IMR-90 (cell line): ENCODE data around the gene SLC44A1. TPM values are rescaled to one million over a fixed set of nuclear protein-coding genes. Genes with fewer than 3 reads are reported as not detected.

Experiments used
- ATAC-seq: fragments of 200-7000 bp; cut with Tn5 transposase; 2 replicates; pipeline ENCODE4 v1.9.1; 2020; ENCODE audit warnings: low read depth, mild to moderate bottlenecking, moderate library complexity
- BruUV-seq: library from RNA; stranded (reverse); fragments of 400-500 nt; replicated peaks from 2 replicates; lab custom pipeline; 2021; lab: Mats Ljungman, UMichigan
- CTCF ChIA-PET: fragments of 300-600 bp; formaldehyde crosslinking; extraction: SDS; loops from one replicate; lab custom pipeline; 2021; ENCODE audit warnings: antibody characterized with exemption; lab: Yijun Ruan, JAX
- POLR2A ChIA-PET: fragments of 300-600 bp; sonication (Branson Sonifier 250); formaldehyde crosslinking; loops from one replicate; lab custom pipeline; 2022; ENCODE audit warnings: antibody characterized with exemption; ENCODE audit not compliant: unreplicated experiment; lab: Charles Lee
- DNase-seq: peaks from one replicate; pipeline ENCODE4 v3.0.0; 2013
- H2AFZ ChIP-seq: replicated peaks from 2 replicates; pipeline ENCODE3; 2013; ENCODE audit warnings: low read length, mild to moderate bottlenecking; ENCODE audit not compliant: poor library complexity
- H2AK5ac ChIP-seq: 2 replicates; pipeline ENCODE4 v1.6.1; 2013; ENCODE audit warnings: low read depth, low read length, inconsistent platforms
- H2AK9ac ChIP-seq: replicated peaks from 2 replicates; pipeline ENCODE3; 2013; ENCODE audit warnings: mild to moderate bottlenecking, low read depth, low read length, moderate library complexity; ENCODE audit not compliant: poor library complexity
- H2BK120ac ChIP-seq: 2 replicates; pipeline ENCODE4 v1.6.1; 2013; ENCODE audit warnings: low read depth, low read length, inconsistent platforms
- H2BK15ac ChIP-seq: 3 replicates; pipeline ENCODE4 v1.6.1; 2013; ENCODE audit warnings: low read depth, low read length, inconsistent platforms
- H2BK20ac ChIP-seq: 2 replicates; pipeline ENCODE4 v1.6.1; 2013; ENCODE audit warnings: low read depth, mild to moderate bottlenecking, inconsistent platforms, low read length, moderate library complexity
- H2BK5ac ChIP-seq: 2 replicates; pipeline ENCODE4 v1.6.1; 2013; ENCODE audit warnings: mild to moderate bottlenecking, low read depth, low read length, inconsistent platforms; ENCODE audit not compliant: poor library complexity, severe bottlenecking
- H3K14ac ChIP-seq: replicated peaks from 2 replicates; pipeline ENCODE4 v1.6.1; 2013; ENCODE audit warnings: low read depth, low read length, inconsistent platforms
- H3K18ac ChIP-seq: 2 replicates; pipeline ENCODE4 v1.6.1; 2013; ENCODE audit warnings: low read depth, low read length, control low read depth
- H3K23ac ChIP-seq: 2 replicates; pipeline ENCODE4 v1.6.1; 2013; ENCODE audit warnings: low read depth, low read length, inconsistent platforms
- H3K27ac ChIP-seq: 2 replicates; pipeline ENCODE4 v1.5.1; 2013; ENCODE audit warnings: mild to moderate bottlenecking, control low read depth, low read length; ENCODE audit not compliant: insufficient read depth
- H3K27me3 ChIP-seq: 2 replicates; pipeline ENCODE4 v1.6.1; 2013; ENCODE audit warnings: low read length; ENCODE audit not compliant: control insufficient read depth, insufficient read depth
- H3K36me3 ChIP-seq: 2 replicates; pipeline ENCODE4 v1.6.1; 2013; ENCODE audit warnings: low read length, mixed read lengths; ENCODE audit not compliant: control insufficient read depth, insufficient read depth
- H3K4ac ChIP-seq: 2 replicates; pipeline ENCODE4 v1.6.1; 2013; ENCODE audit warnings: low read depth, low read length, inconsistent platforms
- H3K4me1 ChIP-seq: 2 replicates; pipeline ENCODE4 v1.6.1; 2013; ENCODE audit warnings: low read length, mixed read lengths; ENCODE audit not compliant: control insufficient read depth, insufficient read depth
- H3K4me2 ChIP-seq: 2 replicates; pipeline ENCODE4 v1.6.1; 2013; ENCODE audit warnings: low read depth, mild to moderate bottlenecking, control low read depth, low read length, moderate library complexity
- H3K4me3 ChIP-seq: 2 replicates; pipeline ENCODE4 v1.5.1; 2013; ENCODE audit warnings: low read depth, mild to moderate bottlenecking, control low read depth, low read length, moderate library complexity; ENCODE audit not compliant: insufficient read depth
- H3K56ac ChIP-seq: 2 replicates; pipeline ENCODE4 v1.6.1; 2013; ENCODE audit warnings: low read length, inconsistent platforms; ENCODE audit not compliant: insufficient read depth; ENCODE audit errors: extremely low read depth
- H3K79me1 ChIP-seq, 2 experiments: 2 replicates each; pipeline ENCODE4 v1.6.1; 2013; ENCODE audit warnings: low read length in 2 of 2, inconsistent platforms in 1 of 2, low read depth in 1 of 2
- H3K9ac ChIP-seq: 2 replicates; pipeline ENCODE4 v1.6.1; 2013; ENCODE audit warnings: low read depth, low read length, control low read depth
- H3K9me1 ChIP-seq: 2 replicates; pipeline ENCODE4 v1.6.1; 2013; ENCODE audit warnings: low read length, inconsistent platforms; ENCODE audit not compliant: insufficient read depth
- H3K9me3 ChIP-seq: 2 replicates; pipeline ENCODE4 v1.6.1; 2013; ENCODE audit warnings: low read length; ENCODE audit not compliant: control insufficient read depth, insufficient read depth
- H4K20me1 ChIP-seq: 2 replicates; pipeline ENCODE4 v1.6.1; 2013; ENCODE audit warnings: low read length, inconsistent platforms; ENCODE audit not compliant: insufficient read depth
- H4K5ac ChIP-seq: 2 replicates; pipeline ENCODE4 v1.6.1; 2013; ENCODE audit warnings: mild to moderate bottlenecking, low read depth, low read length, control low read depth
- H4K8ac ChIP-seq, 2 experiments: 2 replicates each; pipeline ENCODE4 v1.6.1; 2013; ENCODE audit warnings: low read depth in 2 of 2, low read length in 2 of 2, control low read depth in 1 of 2, inconsistent platforms in 1 of 2
- H4K91ac ChIP-seq: 2 replicates; pipeline ENCODE4 v1.6.1; 2013; ENCODE audit warnings: low read depth, low read length, inconsistent platforms; ENCODE audit not compliant: insufficient read depth
- MXI1 ChIP-seq: IDR thresholded peaks from 2 replicates; pipeline ENCODE4 v1.6.1; 2012; ENCODE audit warnings: low read depth, mild to moderate bottlenecking, low read length, moderate library complexity, borderline replicate concordance
- RFX5 ChIP-seq: IDR thresholded peaks from 2 replicates; pipeline ENCODE4 v1.8.0; 2012; ENCODE audit warnings: low read depth, mild to moderate bottlenecking, low read length, moderate library complexity
- whole genome bisulfite sequencing, 2 experiments: methylation state at CpG; one replicate each; pipeline versions ENCODE4 v1.1.5 to v1.1.7; 2013; ENCODE audit warnings: missing lambda C conversion rate in 2 of 2; ENCODE audit not compliant: insufficient read length in 1 of 2; ENCODE audit errors: extremely low coverage in 2 of 2; 5-methylcytosine and 5-hydroxymethylcytosine counted together
- dilution Hi-C: fragments of 300-500 bp; cut with HindIII; formaldehyde crosslinking; loops from one replicate; pipeline ENCODE4 v1.14.3; 2018; ENCODE audit warnings: low sequenced_read_pairs; ENCODE audit not compliant: unreplicated experiment
- in situ Hi-C: fragments of 300-500 bp; cut with MboI; formaldehyde crosslinking; loops from 3 replicates; pipeline ENCODE4 v1.14.3; 2019; ENCODE audit warnings: low sequenced_read_pairs, inconsistent platforms, mixed read lengths
- intact Hi-C: fragments of 100-400 bp; cut with micrococcal nuclease; formaldehyde crosslinking; loops from 2 replicates; pipeline ENCODE4 v1.10.0; 2022
- polyA plus RNA-seq, 3 experiments: library from polyadenylated mRNA; depleted of rRNA; stranded (reverse); fragments of >200 nt; gene quantifications; 2 replicates each; pipeline ENCODE4 v1.2.3, GENCODE V29; 2012; ENCODE audit warnings: low replicate concordance in 1 of 3
- total RNA-seq: library from RNA; depleted of rRNA; stranded (reverse); fragments of >200 nt; gene quantifications from 2 replicates; pipeline ENCODE4 v1.2.3, GENCODE V29; 2012

The SLC44A1 gene
- total and polyA plus RNA-seq, 2 of the 4 experiments (the other 2 are of a cell fraction) = 5.2 to 21.7 TPM

- no peak overlapping the region for H3K23ac ChIP-seq
- peak overlapping the region; percentile 44; the same call in 1 of the 2 replicates for H3K27ac ChIP-seq
- H2AK5ac ChIP-seq = no peak overlapping the region
- 100% methylated on average over 2 of the region's 3 CpGs; no CpG with 5 or more reads in 1 of the 2 experiments for whole genome bisulfite sequencing, 2 experiments
- no peak overlapping the region for H4K91ac ChIP-seq
- no peak overlapping the region for H2BK15ac ChIP-seq
- H3K4me3 ChIP-seq = no peak overlapping the region
- H3K9me1 ChIP-seq = no peaks in the 10 kb centered on the region
- CTCF ChIA-PET = no interaction called here
- no peaks in the 10 kb centered on the region for H3K27me3 ChIP-seq
- POLR2A ChIA-PET = no interaction called here
- H3K36me3 ChIP-seq = no peaks in the 10 kb centered on the region
- no peak overlapping the region for H3K14ac ChIP-seq
- no peak overlapping the region; the same call in 1 of the 2 replicates for H4K5ac ChIP-seq
- intact Hi-C loops (no loop called here), in situ Hi-C loops (no loop called here), dilution Hi-C loops (no loop called here)
- no peaks in the 10 kb centered on the region for H3K79me1 ChIP-seq
- no peak overlapping the region for H4K8ac ChIP-seq
- no peak overlapping the region for H3K4ac ChIP-seq
- TF ChIP-seq RFX5 (no peak), MXI1 (no peak)
- no peak overlapping the region for H3K9ac ChIP-seq
- H3K56ac ChIP-seq = no peak overlapping the region
- H2BK20ac ChIP-seq = no peak overlapping the region
- H2AK9ac ChIP-seq = no peak overlapping the region
- no peak overlapping the region for H2BK120ac ChIP-seq
- no peaks in the 10 kb centered on the region for H3K9me3 ChIP-seq
- no peaks in the 10 kb centered on the region for H3K4me1 ChIP-seq
- H3K18ac ChIP-seq = no peak overlapping the region; the same call in 1 of the 2 replicates
- no peak overlapping the region for H2BK5ac ChIP-seq
- ATAC-seq (no peak), DNase-seq (no peak)
- BruUV-seq = no TSS peak
- no peak overlapping the region for H2AFZ ChIP-seq
- no peaks in the 10 kb centered on the region for H4K20me1 ChIP-seq
- no peak overlapping the region for H3K4me2 ChIP-seq
Observed at GRCh38 chr9:105320568-105320967, 76.1 kb downstream of the SLC44A1 start.
